ENCODE data around the gene SUMO3.

The SUMO3 gene

DNA sequence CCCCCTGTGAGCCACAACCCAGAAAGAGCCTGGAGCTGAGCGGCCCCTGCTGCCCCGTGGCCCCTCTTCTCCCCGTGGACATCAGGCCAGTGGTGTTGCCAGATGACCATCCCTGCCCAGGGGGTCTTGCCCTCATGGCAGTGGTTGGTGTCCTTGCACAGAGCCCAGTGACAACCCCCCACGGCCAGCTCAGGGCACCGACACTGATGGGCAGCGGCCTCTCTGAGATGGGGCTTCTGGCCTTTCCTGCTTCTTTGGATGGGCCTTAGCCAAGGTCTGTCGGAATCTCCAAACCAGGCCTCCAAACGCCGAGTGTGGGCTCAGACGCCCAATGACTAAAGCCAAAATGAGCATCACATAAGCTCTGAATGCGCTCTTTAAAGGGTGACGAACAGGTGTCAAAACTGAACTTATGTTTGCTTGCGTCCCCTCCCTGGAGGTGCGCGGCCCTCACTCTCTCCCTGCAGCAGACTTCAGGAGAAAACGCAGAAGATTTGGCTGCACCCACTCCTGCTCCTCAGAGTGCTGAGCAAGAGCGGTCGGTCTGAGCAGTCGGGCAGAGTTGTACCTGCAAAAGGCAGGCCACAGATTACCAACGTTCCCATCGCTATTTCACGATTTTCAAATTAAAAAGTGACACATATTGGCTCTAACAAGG is 58.1 kb downstream of the SUMO3 start:
- Histone ChIP-seq H3K4me3 (ENCODE audit: low read length) (no peak overlapping the region), H3K36me3 (replicated peaks; ENCODE audit: low read depth, low read length) (no peaks in the 10 kb centered on the region), H3K9ac (ENCODE audit: low read length) (no peak overlapping the region), H3K27me3 (ENCODE audit: low read depth, low read length) (no peaks in the 10 kb centered on the region), H3K9me3 (ENCODE audit: insufficient read depth, low read length) (no peaks in the 10 kb centered on the region), H3K4me1 (ENCODE audit: low read length) (no peaks in the 10 kb centered on the region), H3K27ac (ENCODE audit: low read length) (no peak overlapping the region), H4K20me1 (ENCODE audit: insufficient read depth, low read length) (no peaks in the 10 kb centered on the region), H3K79me2 (ENCODE audit: low read length) (no peaks in the 10 kb centered on the region), H2AFZ (ENCODE audit: low read depth, low read length) (no peak overlapping the region), H3K4me2 (ENCODE audit: low read length) (no peak overlapping the region)
- TF ChIP-seq EZH2phosphoT487 (IDR thresholded peaks at IDR 0.05; ENCODE audit: low read depth) = no peak
- TF ChIP-seq, protein P1, sequence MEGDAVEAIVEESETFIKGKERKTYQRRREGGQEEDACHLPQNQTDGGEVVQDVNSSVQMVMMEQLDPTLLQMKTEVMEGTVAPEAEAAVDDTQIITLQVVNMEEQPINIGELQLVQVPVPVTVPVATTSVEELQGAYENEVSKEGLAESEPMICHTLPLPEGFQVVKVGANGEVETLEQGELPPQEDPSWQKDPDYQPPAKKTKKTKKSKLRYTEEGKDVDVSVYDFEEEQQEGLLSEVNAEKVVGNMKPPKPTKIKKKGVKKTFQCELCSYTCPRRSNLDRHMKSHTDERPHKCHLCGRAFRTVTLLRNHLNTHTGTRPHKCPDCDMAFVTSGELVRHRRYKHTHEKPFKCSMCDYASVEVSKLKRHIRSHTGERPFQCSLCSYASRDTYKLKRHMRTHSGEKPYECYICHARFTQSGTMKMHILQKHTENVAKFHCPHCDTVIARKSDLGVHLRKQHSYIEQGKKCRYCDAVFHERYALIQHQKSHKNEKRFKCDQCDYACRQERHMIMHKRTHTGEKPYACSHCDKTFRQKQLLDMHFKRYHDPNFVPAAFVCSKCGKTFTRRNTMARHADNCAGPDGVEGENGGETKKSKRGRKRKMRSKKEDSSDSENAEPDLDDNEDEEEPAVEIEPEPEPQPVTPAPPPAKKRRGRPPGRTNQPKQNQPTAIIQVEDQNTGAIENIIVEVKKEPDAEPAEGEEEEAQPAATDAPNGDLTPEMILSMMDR (IDR thresholded peaks at IDR 0.05; ENCODE audit: low read depth, low read length) = no peak

DNA sequence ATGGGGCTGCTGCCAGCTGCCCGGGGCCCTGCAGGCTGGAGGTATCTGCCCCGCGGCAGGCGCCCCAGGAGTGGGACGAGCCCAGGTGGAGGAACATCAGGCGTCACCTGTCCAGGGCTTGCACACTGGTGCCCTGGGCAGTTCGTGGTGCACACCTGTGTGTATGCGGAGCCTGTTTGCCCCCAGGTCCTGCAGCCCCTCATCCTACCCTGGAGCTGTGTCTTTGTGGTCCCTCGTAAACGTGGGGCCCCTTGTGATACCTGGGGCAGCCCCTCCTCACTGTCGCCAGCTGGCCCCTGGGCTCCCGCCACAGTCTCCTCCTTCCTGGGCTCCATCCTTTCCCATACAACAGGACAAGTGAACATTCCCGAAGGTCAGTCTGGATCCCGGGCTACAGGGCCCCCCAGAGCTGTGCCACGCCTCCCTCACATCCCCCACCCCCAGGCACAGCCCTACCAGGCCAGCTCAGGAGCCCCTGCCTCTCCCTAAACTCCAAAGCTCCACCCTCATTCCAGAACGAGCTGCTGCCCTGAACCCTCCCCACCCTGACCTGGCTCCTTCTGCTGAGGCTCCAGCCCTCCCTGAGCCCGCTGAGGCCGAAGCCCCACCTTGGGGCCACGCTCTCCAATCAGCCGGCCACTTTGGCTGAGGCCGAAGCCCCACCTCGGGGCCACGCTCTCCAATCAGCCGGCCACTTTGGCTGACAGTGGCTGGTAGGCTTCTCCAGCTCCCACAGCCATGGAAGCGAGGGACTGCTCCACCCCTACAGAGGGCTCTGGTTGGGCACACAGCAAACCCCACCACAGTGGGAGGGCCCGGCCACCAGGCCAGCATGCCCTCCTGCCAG is 58.9 kb downstream of the SUMO3 start:
- Histone ChIP-seq H3K4me3 (ENCODE audit: low read length) (no peak overlapping the region), H3K27ac (ENCODE audit: low read length) (no peak overlapping the region), H3K4me1 (ENCODE audit: low read length) (no peaks in the 10 kb centered on the region), H3K9ac (ENCODE audit: low read length) (no peak overlapping the region), H3K9me3 (ENCODE audit: insufficient read depth, low read length) (no peaks in the 10 kb centered on the region), H3K79me2 (ENCODE audit: low read length) (no peaks in the 10 kb centered on the region), H4K20me1 (ENCODE audit: insufficient read depth, low read length) (no peaks in the 10 kb centered on the region), H2AFZ (ENCODE audit: low read depth, low read length) (no peak overlapping the region), H3K27me3 (ENCODE audit: low read depth, low read length) (no peaks in the 10 kb centered on the region), H3K4me2 (ENCODE audit: low read length) (no peak overlapping the region), H3K36me3 (replicated peaks; ENCODE audit: low read depth, low read length) (no peaks in the 10 kb centered on the region)
- TF ChIP-seq EZH2phosphoT487 (IDR thresholded peaks at IDR 0.05; ENCODE audit: low read depth) = no peak
- TF ChIP-seq, protein P1 (IDR thresholded peaks at IDR 0.05; ENCODE audit: low read depth, low read length) = no peak

DNA sequence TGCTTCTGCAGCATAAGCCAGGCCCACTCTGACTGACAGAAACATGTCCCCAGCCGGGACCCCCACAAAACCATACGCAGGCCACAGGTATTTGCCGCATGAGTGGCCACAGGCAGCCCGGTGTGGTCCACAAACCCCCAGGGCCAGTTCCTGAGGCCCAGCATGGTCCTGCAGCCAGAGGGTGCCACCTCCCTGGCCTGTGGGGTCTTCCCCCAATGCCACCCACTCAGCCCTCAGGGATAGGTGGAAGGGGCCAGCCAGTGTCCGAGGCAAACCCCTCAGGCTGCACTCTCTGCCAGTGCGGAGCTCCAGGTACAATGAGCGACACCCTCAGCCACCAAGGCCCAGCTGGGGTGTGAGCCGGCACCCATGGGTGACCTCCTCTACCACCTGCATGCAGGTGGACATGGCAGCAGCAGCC is 59.7 kb downstream of the SUMO3 start:
- H3K9me3 ChIP-seq (ENCODE audit: insufficient read depth, low read length) = no peaks in the 10 kb centered on the region
- no peak overlapping the region for H3K4me2 ChIP-seq (ENCODE audit: low read length)
- H3K4me1 ChIP-seq (ENCODE audit: low read length) = no peaks in the 10 kb centered on the region
- no peak overlapping the region for H3K27ac ChIP-seq (ENCODE audit: low read length)
- no peak for TF ChIP-seq EZH2phosphoT487 (IDR thresholded peaks at IDR 0.05; ENCODE audit: low read depth)
- TF ChIP-seq, protein P1 (IDR thresholded peaks at IDR 0.05; ENCODE audit: low read depth, low read length) = no peak
- H3K4me3 ChIP-seq (ENCODE audit: low read length) = no peak overlapping the region
- no peak overlapping the region for H2AFZ ChIP-seq (ENCODE audit: low read depth, low read length)
- no peaks in the 10 kb centered on the region for H3K36me3 ChIP-seq (replicated peaks; ENCODE audit: low read depth, low read length)
- H3K79me2 ChIP-seq (ENCODE audit: low read length) = no peaks in the 10 kb centered on the region
- no peaks in the 10 kb centered on the region for H4K20me1 ChIP-seq (ENCODE audit: insufficient read depth, low read length)
- H3K9ac ChIP-seq (ENCODE audit: low read length) = no peak overlapping the region
- H3K27me3 ChIP-seq (ENCODE audit: low read depth, low read length) = no peaks in the 10 kb centered on the region

DNA sequence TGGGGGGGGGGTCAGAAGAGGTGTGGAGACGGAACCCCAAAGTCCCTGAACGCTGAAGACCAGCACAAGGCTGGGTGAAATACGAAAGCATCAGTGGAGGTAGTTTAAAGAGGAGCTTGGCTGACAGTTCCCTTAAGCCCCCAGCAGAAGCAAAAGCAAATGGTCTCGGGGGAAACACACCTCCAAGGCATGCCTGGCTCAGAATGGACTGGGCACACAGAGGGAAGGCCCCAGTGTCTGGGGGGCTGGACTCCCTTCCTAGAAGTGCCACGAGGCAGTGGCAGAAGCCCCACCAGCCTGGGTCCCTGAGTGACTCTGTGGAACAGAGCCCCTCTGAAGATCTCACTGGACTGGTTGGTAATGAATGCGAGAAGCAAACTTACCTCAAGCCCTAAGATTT is 60.1 kb downstream of the SUMO3 start:
- Histone ChIP-seq H3K9me3 (ENCODE audit: insufficient read depth, low read length) (no peaks in the 10 kb centered on the region), H3K27me3 (ENCODE audit: low read depth, low read length) (no peaks in the 10 kb centered on the region)
- no peak for TF ChIP-seq EZH2phosphoT487 (IDR thresholded peaks at IDR 0.05; ENCODE audit: low read depth)
- TF ChIP-seq, protein P1 (IDR thresholded peaks at IDR 0.05; ENCODE audit: low read depth, low read length) = no peak

More for the DNA sequence above, 60.1 kb downstream of the SUMO3 start:
- Histone ChIP-seq H3K36me3 (replicated peaks; ENCODE audit: low read depth, low read length) (no peaks in the 10 kb centered on the region), H4K20me1 (ENCODE audit: insufficient read depth, low read length) (no peaks in the 10 kb centered on the region), H3K4me2 (ENCODE audit: low read length) (no peak overlapping the region), H3K27ac (ENCODE audit: low read length) (no peak overlapping the region), H3K4me1 (ENCODE audit: low read length) (no peaks in the 10 kb centered on the region), H3K4me3 (ENCODE audit: low read length) (no peak overlapping the region), H2AFZ (ENCODE audit: low read depth, low read length) (no peak overlapping the region), H3K79me2 (ENCODE audit: low read length) (no peaks in the 10 kb centered on the region), H3K9ac (ENCODE audit: low read length) (no peak overlapping the region)

Measured in OCI-LY3 (cell line).